Naive thymus-derived CD4-positive, alpha-beta T cell (primary cell): ENCODE data around the gene NXPH3. TPM values are rescaled to one million over a fixed set of nuclear protein-coding genes. Genes with fewer than 3 reads are reported as not detected.

ENCODE experiments used
- polyA plus RNA-seq, 2 donors: library from polyadenylated mRNA; unstranded; fragments of 300-500 nt; fragmentation: Illumina TruSeq; gene quantifications; one replicate each; pipeline ENCODE4 v1.2.3, GENCODE V29; 2021
- total RNA-seq, 6 experiments: library from RNA in 5 of 6; stranded (reverse) in 5 of 6; gene quantifications; 1 replicate in 5 of 6; 2 replicates in 1 of 6; pipeline ENCODE4 v1.2.3 and lab custom pipeline; 2021 to 2026

Gene NXPH3
- total and polyA plus RNA-seq, 7 experiments from 2014 or later = not detected

Other genes with a start within 250 kb of the NXPH3 start
- gene ZNF652, start 213.6 kb upstream of the NXPH3 start, total RNA-seq = 10 to 100 TPM; 33.8 to 64.4 (median 49.9) TPM
- 10 to 100 TPM; 19.3 to 20.3 TPM for gene ZNF652, start 213.6 kb upstream of the NXPH3 start, polyA plus RNA-seq
- 100 to 1,000 TPM in 1 of 5 experiments, 10 to 100 TPM in 4; 50.0 to 186 (median 54.4) TPM for gene PHB1, start 161.0 kb upstream of the NXPH3 start, total RNA-seq
- 100 to 1,000 TPM; 144 to 165 TPM for gene PHB1, start 161.0 kb upstream of the NXPH3 start, polyA plus RNA-seq
- under 1 TPM in 3 of 5 experiments, not detected in 2; 0.07 to 0.17 (median 0.16) TPM for gene NGFR, start 80.6 kb upstream of the NXPH3 start, total RNA-seq
- gene NGFR, start 80.6 kb upstream of the NXPH3 start, polyA plus RNA-seq = not detected
- gene SPOP, start 102.2 kb downstream of the NXPH3 start, total RNA-seq = 10 to 100 TPM; 59.6 to 94.8 (median 80.9) TPM
- 100 to 1,000 TPM; 121 to 151 TPM for gene SPOP, start 102.2 kb downstream of the NXPH3 start, polyA plus RNA-seq
- gene SLC35B1, start 132.1 kb downstream of the NXPH3 start, total RNA-seq = 10 to 100 TPM; 42.1 to 83.0 (median 49.0) TPM
- 10 to 100 TPM; 23.4 to 28.5 TPM for gene SLC35B1, start 132.1 kb downstream of the NXPH3 start, polyA plus RNA-seq
- 10 to 100 TPM; 31.8 to 99.1 (median 58.5) TPM for gene FAM117A, start 188.3 kb downstream of the NXPH3 start, total RNA-seq
- 10 to 100 TPM; 47.2 to 59.0 TPM for gene FAM117A, start 188.3 kb downstream of the NXPH3 start, polyA plus RNA-seq
- 100 to 1,000 TPM in 4 of 5 experiments, 10 to 100 TPM in 1; 85.6 to 195 (median 132) TPM for gene KAT7, start 212.8 kb downstream of the NXPH3 start, total RNA-seq
- 10 to 100 TPM; 39.2 to 54.8 TPM for gene KAT7, start 212.8 kb downstream of the NXPH3 start, polyA plus RNA-seq